GM19397 (cell line): ENCODE measurements around the gene RSPO1.
"Not testable (repeated sequence)": the region's sequence is repeated elsewhere in the genome, so short reads cannot be mapped to it uniquely, and the experiment has no call there.

Experiments used
- ATAC-seq: cut with Tn5 transposase; IDR thresholded peaks from one replicate; pipeline ENCODE4 v1.9.1; 2021; ENCODE audit warnings: mild to moderate bottlenecking, moderate library complexity; ENCODE audit not compliant: unreplicated experiment

RSPO1 gene

DNA sequence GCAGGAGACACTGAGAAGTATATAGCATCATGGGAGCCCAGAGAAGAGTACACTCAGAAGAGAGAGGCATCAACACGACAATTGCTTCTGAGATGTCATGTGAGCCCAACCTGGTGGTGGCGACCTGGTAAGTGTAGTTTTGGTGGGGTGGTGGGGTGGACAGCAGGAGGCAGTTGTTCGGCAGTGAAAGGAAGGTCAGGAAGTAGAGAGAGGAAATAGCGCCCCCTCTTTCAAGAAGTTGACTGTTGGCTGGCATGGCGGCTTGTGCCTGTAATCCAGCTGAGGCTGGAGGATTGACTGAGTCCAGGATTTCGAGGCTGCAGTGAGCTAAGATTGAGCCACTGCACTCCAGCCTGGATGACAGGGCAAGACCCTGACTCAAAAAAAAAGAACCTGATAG lies 12.6 kb downstream of the RSPO1 start:
- no peak for ATAC-seq

DNA sequence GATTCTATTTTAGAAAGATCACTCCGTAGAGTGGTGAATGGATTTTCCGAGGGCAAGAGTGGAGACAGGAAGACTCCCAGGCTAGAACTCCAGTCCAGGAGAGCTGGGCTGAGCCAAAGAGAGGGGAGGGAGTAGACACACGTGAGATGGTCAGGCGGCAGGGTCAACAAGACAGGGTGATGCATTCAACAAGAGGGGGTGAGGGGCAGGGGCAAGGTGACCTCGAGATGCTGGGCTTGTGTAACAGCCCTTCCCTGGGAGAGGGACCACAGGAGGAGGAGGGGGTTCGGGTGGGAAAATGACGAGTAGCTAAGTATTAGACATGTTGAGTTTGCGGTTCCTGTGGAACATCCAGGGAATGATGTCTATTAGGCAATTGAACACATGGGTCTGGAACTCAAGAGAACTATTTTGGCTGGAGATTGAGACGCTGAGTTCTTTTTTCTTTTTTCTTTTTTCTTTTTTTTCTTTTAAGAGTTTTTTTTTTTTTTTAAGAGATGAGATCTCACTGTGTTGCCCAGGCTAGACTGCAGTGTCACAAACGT lies 13.3 kb downstream of the RSPO1 start:
- ATAC-seq, result no peak

DNA sequence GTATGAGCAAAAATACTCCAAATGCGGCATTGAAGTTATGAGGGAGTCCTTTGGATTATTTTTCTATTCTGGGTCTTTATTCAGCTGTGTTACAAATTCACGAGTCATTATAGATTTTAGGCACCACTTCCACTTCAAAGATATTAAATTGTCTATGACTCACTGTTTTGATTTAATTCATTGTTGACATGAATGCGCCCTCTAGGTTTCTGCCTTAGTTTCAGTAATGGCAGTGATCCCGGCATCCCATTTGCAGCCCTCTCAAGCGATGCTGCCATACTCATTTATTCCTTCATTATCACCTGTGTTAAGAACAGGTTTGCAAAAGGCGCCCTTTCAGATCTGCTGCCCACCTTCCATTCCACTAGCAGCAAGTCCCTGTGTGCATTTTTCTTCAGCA lies 14.0 kb downstream of the RSPO1 start:
- ATAC-seq, result no peak

DNA sequence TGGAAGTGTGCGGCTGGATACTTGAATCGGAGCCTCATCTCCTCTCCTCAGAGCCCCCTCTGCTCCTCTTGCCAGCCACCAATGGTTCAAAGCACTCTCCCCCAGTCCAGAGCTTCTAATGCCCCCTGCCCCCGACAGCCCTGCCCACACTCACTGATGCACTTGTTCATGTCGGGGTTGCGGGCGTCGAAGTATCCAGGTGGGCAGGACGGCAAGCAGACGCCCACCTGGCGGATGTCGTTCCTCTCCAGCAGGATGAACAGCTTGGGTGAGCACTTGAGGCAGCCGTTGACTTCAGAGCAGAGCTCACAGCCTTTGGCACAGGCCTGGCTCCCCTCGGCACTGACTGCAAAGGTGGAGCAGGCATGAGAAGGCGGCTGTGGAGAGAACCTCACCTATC lies 18.4 kb downstream of the RSPO1 start:
- ATAC-seq, result no peak

DNA sequence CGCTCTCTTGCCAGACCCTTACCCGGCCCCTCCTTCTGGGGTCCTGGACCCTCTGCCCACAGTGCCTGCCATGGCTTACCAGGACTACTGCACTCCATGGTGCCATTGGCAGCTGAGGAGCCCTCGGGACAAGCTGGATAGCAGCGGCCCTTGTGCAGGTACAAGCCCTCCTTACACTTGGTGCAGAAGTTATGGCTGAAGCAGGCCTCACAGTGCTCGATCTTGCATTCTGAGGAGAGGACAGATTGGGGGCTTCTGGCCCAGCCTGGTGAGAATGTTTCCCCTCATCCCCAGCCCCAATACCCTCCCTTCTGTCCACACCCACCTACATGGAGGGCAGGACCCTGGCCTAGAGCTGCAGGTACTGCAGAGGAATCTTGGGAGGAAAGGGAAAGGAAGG lies 20.6 kb downstream of the RSPO1 start:
- no peak for ATAC-seq

DNA sequence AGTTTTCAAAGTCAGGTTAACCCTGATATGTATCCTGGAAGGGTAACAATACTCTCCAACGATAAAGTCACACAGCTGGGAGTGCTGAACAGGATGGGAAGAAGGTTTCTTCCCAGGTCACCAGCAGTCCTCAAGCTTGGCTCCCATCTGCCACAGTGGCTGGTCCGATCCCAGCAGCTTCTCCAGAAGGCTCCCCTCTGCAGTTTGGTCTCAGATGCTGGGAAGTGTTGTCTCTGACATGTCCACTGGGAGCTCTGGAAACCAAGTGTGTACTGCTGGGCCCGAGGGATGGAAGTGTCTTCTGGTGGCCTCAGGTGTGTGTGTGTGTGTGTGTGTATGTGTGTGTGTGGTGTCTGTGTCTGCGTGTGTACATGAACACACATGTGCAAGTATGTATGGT lies 22.5 kb downstream of the RSPO1 start:
- no peak for ATAC-seq

DNA sequence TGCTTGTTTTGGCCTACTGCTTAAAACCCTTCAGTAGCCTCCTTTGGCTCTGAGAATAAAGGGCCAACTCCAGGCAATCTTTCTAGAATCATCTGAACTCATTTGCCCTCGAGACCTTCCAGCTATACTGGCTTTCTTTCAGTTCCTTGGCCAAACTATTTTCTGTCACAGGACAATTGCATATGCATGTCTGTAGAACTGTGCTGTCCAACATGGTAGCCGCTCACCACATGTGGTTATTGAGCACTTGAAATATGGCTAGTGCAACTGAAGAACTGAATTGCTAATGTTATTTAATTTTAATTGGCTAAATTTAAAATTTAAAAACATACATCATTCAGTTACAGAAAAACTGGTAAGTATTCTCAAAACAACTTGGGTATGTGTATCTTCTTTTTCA lies 24.7 kb downstream of the RSPO1 start:
- ATAC-seq, result no peak

DNA sequence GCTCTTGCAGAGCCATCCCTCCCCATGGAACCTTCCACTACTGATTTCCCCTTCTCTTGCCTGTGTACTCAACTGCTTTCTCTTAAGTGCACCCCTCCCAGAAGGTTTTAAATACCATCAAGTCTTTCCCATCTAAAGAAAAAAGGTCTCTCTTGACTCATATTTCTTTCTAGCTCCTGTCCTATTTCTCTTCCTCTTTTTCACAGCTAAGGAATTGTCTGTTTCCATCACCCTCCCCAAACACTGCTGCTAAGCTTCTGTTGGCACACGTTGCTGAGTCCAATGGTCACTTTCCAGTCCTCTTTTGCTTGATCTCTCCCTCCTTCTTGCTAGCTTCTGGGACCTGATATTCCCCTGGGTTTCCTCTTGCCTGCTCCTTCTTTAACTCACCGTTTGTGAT lies 25.7 kb downstream of the RSPO1 start:
- ATAC-seq, result no peak

DNA sequence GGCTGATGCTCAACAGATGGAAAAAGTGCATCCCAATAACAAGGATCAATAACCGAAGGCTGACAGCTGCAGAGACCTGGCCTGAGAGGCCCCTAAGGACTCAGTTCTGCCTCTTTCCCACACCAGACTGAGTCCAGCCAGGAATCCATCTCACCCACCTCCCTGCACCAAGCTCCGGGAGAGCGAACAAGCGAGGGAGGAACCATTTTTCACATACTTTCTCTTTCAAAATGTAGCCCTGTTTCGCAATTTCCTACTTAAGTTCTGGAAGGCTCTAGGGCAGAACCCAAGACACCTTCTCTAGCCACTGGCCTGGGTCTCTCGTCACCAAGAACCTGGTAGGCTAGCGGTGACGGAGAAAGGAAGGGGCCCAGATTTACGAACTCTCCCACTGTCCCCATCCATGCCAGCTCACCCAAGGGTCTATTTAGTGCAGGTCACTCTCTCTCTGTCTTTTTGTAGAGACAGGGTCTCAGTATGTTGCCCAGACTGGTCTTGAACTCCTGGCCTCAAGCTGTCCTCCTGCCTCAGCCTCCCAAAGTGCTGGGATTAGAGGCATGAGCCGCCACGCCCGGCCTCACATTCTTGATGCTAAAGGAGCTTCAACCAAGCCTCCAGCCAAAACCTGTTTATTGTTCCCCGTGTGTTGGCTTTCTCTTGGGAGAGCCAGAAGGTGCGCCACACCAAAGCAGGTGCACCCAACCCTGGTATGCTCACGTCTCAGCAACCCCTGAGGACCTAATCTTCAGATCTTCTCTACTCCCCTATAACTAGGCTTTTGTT lies 28.0 kb downstream of the RSPO1 start:
- ATAC-seq, result no peak

DNA sequence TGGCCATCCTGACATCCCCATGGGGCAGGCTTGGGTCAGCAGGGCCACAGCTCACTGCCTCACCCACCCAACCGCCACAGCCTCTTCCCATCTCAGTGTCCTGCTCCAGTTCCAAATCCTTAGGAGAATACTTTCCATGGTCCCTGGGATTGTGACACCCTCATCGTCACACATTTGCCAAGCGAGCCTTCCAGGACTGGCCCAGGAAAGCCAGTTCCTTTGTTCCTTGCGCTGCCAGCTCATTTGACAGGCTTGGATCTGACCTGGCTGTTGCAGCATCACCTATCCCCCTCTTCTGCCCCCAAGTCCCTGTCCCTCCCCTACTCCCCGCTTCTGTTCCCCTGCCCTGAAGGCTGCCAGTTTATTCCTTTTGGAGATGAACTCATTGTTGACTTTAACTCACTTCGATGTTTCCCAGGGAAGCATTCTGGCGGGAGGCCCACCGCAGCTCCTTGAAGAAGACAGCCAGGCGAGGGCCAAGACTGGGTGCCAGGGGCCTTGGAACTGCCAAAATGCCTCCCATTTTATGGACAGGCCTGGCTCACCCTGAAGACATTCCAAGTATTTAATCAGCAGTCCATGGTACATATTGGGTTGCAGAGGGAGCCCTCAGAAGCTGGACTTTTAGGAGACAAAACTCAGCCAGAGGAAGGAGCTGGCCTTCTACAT lies 28.8 kb downstream of the RSPO1 start:
- ATAC-seq, result no peak

DNA sequence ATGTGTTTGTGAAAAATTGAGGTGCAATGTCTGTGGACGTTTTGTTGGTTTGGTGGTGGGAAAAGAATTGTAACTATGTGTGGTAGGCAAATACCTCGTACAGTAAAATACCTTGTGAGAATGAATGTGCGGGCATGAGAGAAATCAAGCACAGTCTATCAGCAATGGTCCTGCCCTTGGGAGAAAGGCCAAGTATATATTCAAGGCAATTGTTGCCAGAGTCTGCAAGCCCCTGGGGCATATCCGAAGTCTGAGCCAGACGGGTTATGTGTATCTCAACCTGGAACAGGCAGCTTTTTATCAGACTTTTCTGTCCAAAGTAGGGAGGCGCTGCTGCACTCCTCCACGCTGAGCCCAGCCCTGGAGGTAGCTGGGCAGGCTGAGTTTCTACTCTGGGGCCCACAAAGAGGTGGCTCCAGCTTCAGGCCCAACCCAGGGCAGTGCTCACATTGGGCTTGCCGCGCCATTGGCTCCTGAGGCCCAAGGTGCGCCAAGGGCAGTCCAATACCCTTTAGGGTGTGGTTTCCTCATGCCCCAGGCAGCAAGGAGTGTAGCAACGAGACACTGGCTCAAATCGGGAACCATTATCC lies 29.5 kb downstream of the RSPO1 start:
- ATAC-seq, result no peak

DNA sequence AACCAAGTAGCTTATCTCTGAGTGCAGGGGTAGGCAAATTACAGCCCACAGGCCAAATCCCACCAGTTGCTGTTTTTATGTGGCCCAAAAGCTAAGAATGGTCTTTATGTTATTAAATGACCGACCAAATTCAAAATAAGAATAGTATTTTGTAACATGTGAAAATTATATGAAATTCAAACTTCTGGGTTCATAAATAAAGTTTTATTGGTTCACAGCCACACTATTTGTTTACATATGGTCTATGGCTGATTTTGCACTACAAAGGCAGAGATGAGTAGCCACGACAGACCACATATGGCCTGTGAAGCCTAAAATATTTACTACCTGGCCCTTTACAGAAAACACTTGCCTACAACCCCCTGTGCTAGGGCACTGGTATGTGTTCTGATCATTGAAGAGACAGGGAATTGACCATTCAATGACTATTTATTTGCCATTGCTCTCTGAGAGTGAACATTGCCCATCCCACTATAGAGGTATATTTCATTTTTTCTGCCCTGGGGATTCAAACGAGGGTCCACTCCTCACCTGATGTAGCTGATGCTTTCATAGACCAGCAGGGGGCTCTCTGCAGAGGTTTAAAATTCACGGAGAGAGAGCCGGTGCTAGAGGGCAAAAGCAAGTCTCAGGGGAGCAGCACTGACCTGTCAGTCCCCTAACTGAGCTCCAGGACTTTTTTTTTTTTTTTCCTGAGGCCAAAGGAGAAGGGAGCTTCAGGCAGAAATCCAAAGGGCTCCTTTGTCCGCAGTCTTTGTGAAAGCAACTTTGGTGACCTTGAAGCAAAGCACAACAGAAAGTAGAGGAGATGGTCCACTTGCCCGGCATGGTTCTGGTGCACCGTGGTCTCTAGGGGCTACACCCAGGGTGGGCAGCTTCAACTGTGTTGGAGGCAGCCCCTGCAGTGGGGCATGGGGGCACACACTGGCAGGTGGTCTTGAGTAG lies 31.7 kb downstream of the RSPO1 start:
- ATAC-seq, result no peak

DNA sequence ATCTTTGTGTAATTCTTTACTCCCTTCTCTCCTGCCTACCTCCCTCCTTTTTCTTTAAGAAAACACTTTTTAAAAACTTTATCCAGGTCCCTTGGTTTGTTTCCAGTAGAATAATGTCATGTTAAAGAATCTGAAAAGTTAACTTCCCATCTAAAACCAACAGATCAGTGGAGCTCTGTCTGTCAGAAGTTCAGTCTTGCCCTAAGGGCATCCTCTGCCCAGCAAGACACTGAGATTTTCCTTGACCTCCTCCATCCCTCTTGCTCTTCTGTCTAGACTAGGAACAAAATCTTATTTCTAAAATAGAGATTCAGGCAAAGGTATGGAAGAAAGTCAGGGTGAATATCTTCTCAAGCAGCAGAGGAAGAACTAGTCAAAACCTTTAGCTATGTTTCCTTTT lies 33.3 kb downstream of the RSPO1 start:
- no peak for ATAC-seq

DNA sequence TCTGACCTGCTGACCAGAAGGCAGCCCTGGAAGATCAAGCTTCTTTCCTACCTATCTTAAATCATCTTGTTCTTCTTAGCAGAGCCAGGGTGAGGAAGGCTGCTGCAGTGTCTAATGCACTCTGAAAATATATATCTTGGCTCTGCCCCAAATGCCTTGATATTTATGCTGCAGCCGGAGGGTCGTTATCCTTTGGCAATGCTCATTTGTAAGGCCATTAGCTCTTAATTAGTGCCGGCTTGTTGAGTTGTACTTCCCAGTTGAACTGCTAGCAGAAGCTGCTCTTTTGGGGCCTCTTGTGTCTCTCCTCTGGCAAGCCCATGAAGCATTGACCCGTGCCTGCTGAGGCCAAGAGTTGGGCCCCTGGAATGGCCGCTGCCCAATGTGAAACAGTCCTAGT lies 34.8 kb downstream of the RSPO1 start:
- no peak for ATAC-seq

DNA sequence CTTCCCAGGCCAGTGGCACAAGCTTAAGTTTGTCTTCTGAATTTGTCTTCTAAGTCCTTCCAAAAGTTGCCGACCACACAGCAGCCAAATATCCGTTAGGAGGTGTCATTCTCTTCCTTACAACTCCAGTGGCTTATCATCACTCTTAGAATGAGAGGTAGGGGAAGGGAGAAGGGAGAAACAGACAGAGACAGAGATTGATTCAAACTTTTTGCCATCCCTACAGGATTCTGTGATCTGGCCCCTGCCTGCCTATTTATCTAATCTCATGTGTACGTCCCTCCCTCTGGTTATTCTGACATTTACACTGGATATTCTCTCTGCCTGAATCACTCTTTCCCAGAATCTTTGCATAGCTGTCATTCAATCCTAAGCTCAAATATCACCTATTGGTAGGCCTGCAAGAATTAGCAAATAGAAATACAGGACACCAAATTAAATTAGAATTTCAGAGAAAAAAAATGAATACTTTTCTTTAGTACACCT lies 38.5 kb downstream of the RSPO1 start:
- no peak for ATAC-seq

DNA sequence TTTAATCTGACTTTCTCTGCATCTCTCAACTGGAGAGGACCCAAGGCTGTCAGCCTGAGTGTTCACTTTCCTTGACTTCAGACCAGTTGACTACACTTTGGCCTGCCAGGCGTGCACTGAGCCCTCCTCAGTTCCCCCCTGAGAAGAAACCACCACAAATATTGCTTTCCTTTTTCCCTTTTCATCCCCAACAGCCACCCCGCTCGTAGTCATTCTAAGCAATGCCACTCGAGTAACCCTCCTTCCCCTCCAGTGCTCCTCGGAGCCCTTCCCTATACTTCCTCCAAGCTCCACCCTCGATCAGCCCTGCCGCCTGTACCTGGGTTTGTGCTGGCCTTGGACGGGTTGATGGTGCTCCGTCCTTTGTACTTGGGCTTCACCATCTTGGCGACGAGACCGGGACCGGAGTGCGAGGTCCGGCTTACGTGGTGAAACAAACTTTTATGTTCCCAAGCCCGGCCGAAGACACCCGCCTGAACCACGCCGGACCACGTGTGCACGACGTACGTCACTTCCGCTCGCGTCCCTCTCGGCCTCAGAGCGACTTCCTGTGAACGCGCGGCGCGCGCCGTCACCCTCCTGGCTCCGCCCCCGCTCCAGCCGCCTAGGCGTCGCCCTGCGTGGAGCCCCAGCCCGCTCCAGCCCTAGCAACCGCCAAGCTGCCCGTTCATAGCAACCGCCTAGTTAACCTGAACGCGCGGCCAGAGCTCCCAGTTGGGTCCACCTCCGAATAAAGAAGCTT lies 39.1 kb downstream of the RSPO1 start, which contains the start of gene GNL2:
Gene GNL2 (minus strand): TSS at position 498 of the 742 bp plus-strand sequence. CDS start 115 bp downstream, at position 383.
- peak; percentile 97 for ATAC-seq

DNA sequence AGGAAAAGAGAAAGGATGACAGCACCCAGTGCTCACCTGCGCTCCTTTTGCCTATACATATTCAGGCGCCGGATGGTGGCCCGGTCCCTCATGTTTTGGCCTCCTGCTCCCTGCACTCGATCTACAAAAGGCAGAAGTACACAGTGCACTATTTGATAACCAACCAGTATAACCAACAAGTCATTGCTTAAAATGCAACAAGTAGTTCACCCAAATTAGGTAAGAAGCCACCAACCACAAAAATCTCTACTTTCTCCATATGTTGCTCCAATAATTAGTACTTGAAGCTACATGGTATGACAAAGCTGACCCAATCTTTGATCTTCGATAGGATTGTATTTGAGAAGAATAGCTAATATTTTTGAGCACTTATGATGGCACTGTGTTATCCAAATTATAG lies 41.0 kb downstream of the RSPO1 start:
- no peak for ATAC-seq

DNA sequence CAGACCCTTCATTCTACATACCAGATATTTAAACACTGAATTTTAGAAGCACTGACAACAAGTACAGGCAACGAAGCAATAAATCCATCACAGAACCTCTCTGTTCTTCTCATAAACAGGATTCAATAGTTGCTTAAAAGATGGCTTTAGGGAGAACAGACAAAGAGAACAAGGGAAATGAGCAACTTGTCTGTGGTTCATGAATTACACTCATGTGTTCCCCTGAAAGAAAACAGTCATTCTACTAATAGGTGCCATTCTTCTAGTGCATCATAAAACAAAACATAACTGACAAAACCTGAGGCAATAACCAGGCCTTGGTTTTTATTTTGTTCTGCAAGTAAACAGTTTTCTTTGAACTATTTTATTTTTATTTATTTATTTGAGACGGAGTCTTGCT lies 45.8 kb downstream of the RSPO1 start:
- ATAC-seq, result no peak

DNA sequence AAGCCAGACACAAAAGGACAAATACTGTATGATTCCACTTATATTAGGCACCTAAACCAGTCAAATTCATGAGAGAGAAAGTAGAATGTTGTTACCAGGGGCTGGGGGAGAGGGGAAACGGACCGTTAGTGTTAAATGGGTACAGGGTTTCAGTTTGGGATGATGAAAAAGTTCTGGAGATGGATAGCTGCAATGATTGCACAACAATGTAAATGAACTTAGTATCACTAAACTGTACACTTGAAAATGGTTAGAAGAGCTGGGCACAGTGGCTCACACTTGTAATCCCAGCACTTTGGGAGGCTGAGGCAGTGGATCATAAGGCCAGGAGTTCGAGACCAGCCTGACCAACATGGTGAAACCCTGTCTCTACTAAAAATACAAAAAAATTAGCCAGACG lies 50.1 kb downstream of the RSPO1 start:
- not testable (repeated sequence) for ATAC-seq

DNA sequence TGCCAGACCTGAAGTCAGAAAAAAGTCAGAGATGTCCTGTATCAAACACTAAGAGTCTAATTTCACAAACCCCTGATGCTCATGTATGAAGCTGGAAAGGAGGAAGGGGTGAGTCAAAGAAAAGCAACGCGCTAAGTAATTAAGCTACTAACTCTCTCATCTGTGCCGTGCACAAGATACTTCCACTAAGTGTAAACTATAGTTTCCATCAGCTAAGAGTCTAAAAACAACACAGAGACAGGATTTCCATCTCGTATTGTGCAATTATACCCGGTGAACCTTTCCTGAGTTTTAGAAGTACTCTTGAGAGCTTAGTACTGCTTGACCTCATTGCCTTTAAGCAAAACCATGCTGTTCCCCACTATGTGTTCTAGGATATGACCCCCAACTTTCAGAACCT lies 59.0 kb downstream of the RSPO1 start:
- ATAC-seq, result no peak
